Lung (tissue), 12 donors: ENCODE results near the gene ZNF462. TPM values are rescaled to one million over a fixed set of nuclear protein-coding genes. Genes with fewer than 3 reads are reported as not detected.

ENCODE experiments used
- ATAC-seq: fragments of 200-7000 bp; cut with Tn5 transposase; one replicate; pipeline ENCODE4 v1.9.1; 2020; ENCODE audit warnings: moderate number of reproducible peaks; ENCODE audit not compliant: insufficient read depth, low FRiP score
- DNase-seq, 3 donors: peaks; one replicate each; pipeline ENCODE4 v3.0.0-alpha.2; 2013 to 2017
- H3K27ac ChIP-seq, 2 donors: one replicate each; pipeline ENCODE4 v1.5.1; 2013; ENCODE audit warnings: mild to moderate bottlenecking in 2 of 2, moderate library complexity in 2 of 2, control low read depth in 1 of 2, inconsistent platforms in 1 of 2, low read depth in 1 of 2, low read length in 1 of 2
- H3K27me3 ChIP-seq, 3 donors: one replicate each; pipeline ENCODE4 v1.5.1; 2013; ENCODE audit warnings: low read length in 2 of 3; ENCODE audit not compliant: control insufficient read depth in 3 of 3, insufficient read depth in 3 of 3
- H3K36me3 ChIP-seq, 4 donors: one replicate each; pipeline ENCODE4 v1.5.1; 2013; ENCODE audit warnings: low read length in 4 of 4, mild to moderate bottlenecking in 1 of 4, moderate library complexity in 1 of 4; ENCODE audit not compliant: control insufficient read depth in 4 of 4, insufficient read depth in 4 of 4
- H3K4me1 ChIP-seq, 5 donors: one replicate each; pipeline ENCODE4 v1.5.1; 2013; ENCODE audit warnings: low read length in 5 of 5, mild to moderate bottlenecking in 2 of 5, moderate library complexity in 1 of 5; ENCODE audit not compliant: control insufficient read depth in 5 of 5, insufficient read depth in 5 of 5
- H3K4me3 ChIP-seq: one replicate; pipeline ENCODE4 v1.5.1; 2013; ENCODE audit warnings: mild to moderate bottlenecking, control low read depth, moderate library complexity
- H3K9ac ChIP-seq, 2 donors: one replicate each; pipeline ENCODE4 v1.5.1; 2013; ENCODE audit warnings: low read length in 2 of 2, control low read depth in 1 of 2; ENCODE audit not compliant: insufficient read depth in 1 of 2
- H3K9me3 ChIP-seq, 4 donors: one replicate each; pipeline ENCODE4 v1.5.1; 2013; ENCODE audit warnings: low read length in 3 of 4, mild to moderate bottlenecking in 1 of 4, moderate library complexity in 1 of 4; ENCODE audit not compliant: control insufficient read depth in 4 of 4, insufficient read depth in 3 of 4
- WGBS, 2 donors: extraction: QIAGEN DNeasy Blood & Tissue Kit; methylation state at CpG; one replicate each; pipeline ENCODE4 v1.1.7; 2013; 5-methylcytosine and 5-hydroxymethylcytosine counted together
- polyA plus RNA-seq, 2 donors: library from polyadenylated mRNA; stranded (reverse); fragments of 200-250 nt; gene quantifications; one replicate each; pipeline ENCODE4 v1.2.1, GENCODE V29; 2013
- total RNA-seq, 2 donors: library from RNA; depleted of rRNA in 1 of 2; stranded (reverse); fragments of >200 nt in 1 of 2; gene quantifications; one replicate each; pipeline ENCODE4 v1.2.1, GENCODE V29; 2014 to 2021
- TF ChIP-seq, protein P1 (sequence below): IDR thresholded peaks from 2 replicates; pipeline ENCODE4 v1.5.1; 2012; ENCODE audit warnings: mild to moderate bottlenecking; ENCODE audit errors: control extremely low read depth, extremely low read depth
- donor health status: control.
- donor health status: control.
- donor health status: Bipolar disorder and iron deficiency.
- donor health status: healthy.
- donor health status: DM: yes; HTN: yes; CAD: no.

ZNF462 gene
- total and polyA plus RNA-seq, 4 donors: 2.0 to 37.7 (median 19.5) TPM

DNA sequence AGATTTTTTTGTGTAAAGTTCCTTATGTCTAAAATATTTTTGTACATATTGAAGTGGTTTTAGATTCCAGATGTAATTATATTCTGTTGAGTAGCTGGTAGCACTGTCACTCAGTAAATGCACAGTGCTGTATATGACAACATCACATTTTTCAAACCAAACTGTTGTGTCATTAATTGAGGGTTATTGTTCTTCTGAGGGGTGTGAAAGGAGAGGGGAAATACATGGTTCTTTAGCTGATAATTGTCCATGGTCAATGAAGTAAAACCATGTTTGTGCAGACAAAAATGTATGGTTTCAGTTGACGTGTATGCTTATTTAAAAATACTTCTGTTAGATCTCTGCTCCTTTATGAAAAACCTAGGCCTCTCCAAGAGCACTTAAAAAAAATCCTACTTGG is 3.3 kb downstream of the ZNF462 start:
- Histone ChIP-seq H3K9me3 (peaks cover 0 to 2% (median 0%) of the 10 kb centered on the region in 4 donors), H3K4me3 (no peak overlapping the region), H3K27ac (no peak overlapping the region), H3K4me1 (peaks cover 7 to 41% (median 29%) of the 10 kb centered on the region in 5 donors), H3K9ac (no peak overlapping the region), H3K27me3 (no peaks in the 10 kb centered on the region), H3K36me3 (no peaks in the 10 kb centered on the region)
- ATAC-seq (no peak), DNase-seq (no peak)
- WGBS, 2 donors: 92% methylated on average over 1 of the region's 1 CpG
- TF ChIP-seq, protein P1, sequence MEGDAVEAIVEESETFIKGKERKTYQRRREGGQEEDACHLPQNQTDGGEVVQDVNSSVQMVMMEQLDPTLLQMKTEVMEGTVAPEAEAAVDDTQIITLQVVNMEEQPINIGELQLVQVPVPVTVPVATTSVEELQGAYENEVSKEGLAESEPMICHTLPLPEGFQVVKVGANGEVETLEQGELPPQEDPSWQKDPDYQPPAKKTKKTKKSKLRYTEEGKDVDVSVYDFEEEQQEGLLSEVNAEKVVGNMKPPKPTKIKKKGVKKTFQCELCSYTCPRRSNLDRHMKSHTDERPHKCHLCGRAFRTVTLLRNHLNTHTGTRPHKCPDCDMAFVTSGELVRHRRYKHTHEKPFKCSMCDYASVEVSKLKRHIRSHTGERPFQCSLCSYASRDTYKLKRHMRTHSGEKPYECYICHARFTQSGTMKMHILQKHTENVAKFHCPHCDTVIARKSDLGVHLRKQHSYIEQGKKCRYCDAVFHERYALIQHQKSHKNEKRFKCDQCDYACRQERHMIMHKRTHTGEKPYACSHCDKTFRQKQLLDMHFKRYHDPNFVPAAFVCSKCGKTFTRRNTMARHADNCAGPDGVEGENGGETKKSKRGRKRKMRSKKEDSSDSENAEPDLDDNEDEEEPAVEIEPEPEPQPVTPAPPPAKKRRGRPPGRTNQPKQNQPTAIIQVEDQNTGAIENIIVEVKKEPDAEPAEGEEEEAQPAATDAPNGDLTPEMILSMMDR: no peak

GRCh38 chr9:106867286-106867685 is 4.3 kb downstream of the ZNF462 start:
- ATAC-seq (no peak), DNase-seq (no peak)
- Histone ChIP-seq H3K4me3 (no peak overlapping the region), H3K27ac (no peak overlapping the region), H3K36me3 (no peaks in the 10 kb centered on the region), H3K4me1 (peaks cover 7 to 39% (median 30%) of the 10 kb centered on the region in 5 donors), H3K9ac (no peak overlapping the region), H3K27me3 (no peaks in the 10 kb centered on the region), H3K9me3 (no peaks in the 10 kb centered on the region)
- TF ChIP-seq, protein P1: no peak
- 91 to 92% methylated on average over 4 of the region's 4 CpGs for WGBS, 2 donors

DNA sequence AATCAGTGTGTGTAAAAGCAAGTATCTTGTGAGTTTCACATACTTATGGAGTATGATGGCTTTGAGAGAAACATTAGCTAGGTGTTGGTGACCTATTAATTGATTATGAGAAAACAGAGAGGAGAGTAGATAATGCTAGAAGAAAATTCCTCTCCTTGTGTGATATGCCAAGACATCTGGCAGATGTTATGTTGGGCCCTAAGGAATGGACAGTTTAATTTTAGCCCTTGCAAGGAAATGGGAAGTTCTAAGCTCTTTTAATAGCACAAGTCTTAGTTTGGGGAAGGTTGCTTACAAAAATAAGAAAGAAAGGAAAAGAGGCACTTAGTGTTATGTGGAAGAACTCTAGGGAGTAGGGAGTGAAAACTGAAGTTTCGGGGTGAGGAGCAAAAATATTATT is 5.1 kb downstream of the ZNF462 start:
- H3K4me1 ChIP-seq: peaks cover 7 to 39% (median 30%) of the 10 kb centered on the region in 5 donors

More for the DNA sequence above, 5.1 kb downstream of the ZNF462 start:
- no peak for ATAC-seq
- DNase-seq: peak in 1 of 3 donors; percentile 22
- 62 to 83% methylated on average over 1 of the region's 1 CpG for WGBS, 2 donors
- Histone ChIP-seq H3K27me3 (no peaks in the 10 kb centered on the region), H3K27ac (peak overlapping the region in 1 of 2 donors; percentile 71), H3K9ac (no peak overlapping the region), H3K4me3 (no peak overlapping the region), H3K9me3 (no peaks in the 10 kb centered on the region), H3K36me3 (no peaks in the 10 kb centered on the region)
- TF ChIP-seq, protein P1: no peak
